T-helper 2 cell (primary cell): ENCODE measurements around the gene AP3B1.
"Not testable (repeated sequence)": the region's sequence is repeated elsewhere in the genome, so short reads cannot be mapped to it uniquely, and the experiment has no call there.

ENCODE experiments used
- DNase-seq, 5 experiments: peaks; one replicate each; pipeline versions ENCODE4 v3.0.0 to v3.0.0-alpha.2; 2012 to 2022

AP3B1 gene

DNA sequence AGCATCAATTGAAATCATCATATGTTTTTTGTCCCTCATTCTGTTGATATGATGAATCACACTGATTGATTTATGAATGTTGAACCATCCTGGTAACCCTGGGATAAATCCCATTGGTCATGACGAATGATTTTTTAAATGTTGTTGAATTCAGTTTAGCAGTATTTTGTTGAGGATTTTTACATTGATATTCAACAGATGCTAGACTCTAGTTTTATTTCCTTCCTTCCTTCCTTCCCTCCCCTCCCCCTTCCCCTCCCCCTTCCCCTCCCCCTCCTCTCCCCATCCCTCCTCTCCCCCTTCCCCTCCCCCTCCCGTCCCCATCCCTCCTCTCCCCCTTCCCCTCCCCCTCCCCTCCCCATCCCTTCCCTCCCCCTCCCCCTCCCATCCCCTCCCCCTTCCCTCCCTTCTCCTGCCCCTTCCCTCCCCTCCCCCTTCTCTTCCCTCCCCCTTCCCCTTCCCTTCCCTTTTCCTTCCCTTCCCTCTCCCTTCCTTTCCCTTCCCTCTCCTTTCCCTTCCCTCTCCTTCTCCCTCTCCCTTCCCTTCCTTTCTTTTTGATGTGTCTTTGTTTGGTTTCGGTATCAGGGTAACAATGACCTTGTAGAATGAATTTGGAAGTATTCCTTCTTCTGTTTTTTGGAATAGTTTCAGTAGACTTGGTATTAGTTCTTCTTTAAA is 142.8 kb downstream of the AP3B1 start:
- no peak for DNase-seq

DNA sequence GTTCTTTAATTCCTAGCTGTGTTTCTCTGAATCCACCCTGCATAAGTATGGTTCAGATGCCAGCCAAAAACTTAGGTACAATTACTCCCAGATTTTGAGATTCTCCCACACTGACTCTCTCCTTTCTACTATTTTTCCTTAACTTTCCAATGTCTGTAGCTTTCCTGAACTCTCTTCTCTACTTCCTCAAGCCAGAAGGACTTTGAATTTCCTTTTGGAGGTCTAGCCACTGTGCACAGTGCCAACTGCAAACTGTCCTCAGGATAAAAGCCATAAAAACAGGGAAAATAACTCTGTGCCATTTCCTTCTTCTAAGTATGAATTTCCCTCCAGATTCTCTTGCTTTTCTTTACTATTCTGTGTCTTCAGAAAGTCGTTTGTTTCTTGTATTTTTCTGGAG is 157.2 kb downstream of the AP3B1 start:
- no peak for DNase-seq

DNA sequence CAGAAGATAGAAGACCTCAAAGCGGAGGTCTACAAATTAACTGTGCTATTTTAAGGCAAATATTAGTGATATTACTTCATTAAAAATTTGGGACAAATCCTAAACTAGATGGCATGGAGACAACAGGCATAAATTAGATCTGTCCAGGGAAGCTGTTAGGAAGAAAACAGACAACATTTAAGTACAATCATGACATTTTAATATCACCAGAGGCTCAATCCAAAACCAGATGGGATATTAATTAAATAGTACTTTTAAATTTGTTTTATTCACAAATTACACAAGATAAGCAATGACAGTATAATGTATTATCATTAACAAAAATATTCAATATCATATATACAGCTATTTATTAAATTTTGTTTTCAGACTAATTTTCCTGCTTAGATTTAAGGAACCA is 161.1 kb downstream of the AP3B1 start:
- DNase-seq = no peak

DNA sequence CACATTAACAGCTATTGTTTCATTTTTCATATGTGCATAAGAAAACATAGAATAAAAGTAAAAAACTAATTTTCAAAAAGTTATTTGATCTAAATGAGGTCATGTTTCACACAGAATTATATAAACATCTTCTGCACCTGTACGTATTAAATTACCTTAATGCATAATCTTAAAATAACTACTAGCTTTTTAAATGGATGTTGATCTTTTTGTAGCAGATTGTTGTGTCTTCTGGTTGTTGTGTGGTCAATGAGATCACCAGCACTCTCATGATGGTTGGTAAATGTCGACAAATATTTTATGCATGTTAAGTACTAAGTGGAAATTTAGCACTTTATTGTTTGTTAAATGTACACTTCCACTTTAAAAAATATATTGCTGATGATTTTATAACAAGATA is 162.0 kb downstream of the AP3B1 start:
- DNase-seq = no peak

DNA sequence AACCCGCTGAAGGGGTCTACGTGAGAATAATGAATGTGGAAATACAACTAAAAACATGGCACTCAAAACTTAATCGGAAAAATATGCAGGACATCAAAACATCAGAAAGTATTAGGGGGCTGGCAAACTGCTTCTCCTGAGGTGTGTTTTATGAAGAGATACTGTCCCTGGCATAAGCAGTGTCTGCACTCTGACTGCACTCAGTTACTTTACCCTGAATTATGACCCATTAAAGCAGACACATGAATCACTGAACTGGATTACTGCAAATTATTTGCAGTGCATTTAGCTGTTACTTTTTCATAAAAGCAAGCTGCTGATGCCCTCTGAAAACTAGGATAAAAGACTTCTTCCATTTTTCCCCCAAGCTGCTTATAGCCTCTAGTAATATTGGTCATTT is 164.9 kb downstream of the AP3B1 start:
- DNase-seq = no peak

DNA sequence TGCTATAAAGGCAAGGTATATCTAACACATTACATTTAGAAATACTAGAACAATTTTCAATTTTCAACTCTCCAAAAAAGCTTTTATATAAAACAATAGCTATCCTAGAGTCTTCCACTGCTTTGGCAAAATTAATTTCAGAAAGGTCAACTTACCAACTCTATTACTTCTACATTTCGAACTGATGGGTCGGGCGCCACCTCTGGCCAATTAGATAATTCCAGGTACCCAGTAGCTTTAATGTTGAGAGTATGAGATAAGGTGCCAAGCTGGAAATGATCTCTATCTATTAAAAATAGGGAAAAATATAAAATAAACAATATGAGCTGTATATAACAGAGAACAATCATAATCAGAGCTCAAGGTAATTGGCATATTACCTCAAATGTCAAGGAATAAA is 166.6 kb downstream of the AP3B1 start:
- DNase-seq = no peak

DNA sequence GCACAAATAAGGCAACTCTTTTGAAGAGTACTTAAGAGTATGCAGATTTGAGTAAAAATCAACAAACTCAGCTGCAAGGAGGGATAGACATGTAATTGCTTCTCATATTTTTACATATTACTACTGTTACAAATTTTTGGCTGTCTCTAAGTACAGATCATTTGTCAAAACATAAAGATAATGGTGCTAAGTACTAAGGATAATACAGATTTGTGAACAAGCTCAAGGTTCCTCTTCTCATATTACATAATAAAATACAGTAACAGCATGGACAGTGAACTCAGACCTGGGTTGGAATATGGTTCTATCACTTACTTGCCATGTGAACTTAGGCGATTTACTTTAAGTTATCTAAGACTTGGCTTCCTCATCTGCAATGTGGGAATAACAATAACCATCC is 168.0 kb downstream of the AP3B1 start:
- DNase-seq = no peak

DNA sequence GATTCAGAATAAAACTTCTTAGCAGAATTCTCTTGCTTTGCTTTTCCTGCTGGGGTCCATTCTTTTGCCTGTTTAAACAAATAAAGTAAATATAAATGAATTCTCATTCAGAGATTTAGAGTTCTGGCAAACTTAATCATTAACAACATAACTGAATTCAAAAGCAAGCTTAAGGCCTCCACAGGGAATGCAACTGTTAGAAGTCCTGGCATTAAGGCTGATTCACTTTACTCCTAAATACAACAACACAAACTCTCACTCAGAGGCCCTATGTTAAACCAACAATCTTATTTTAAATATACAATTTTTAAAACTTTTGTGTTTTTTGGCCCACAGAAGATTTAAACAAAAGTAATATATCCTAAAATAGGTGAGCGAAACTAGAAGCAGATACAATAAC is 178.3 kb downstream of the AP3B1 start:
- no peak for DNase-seq

DNA sequence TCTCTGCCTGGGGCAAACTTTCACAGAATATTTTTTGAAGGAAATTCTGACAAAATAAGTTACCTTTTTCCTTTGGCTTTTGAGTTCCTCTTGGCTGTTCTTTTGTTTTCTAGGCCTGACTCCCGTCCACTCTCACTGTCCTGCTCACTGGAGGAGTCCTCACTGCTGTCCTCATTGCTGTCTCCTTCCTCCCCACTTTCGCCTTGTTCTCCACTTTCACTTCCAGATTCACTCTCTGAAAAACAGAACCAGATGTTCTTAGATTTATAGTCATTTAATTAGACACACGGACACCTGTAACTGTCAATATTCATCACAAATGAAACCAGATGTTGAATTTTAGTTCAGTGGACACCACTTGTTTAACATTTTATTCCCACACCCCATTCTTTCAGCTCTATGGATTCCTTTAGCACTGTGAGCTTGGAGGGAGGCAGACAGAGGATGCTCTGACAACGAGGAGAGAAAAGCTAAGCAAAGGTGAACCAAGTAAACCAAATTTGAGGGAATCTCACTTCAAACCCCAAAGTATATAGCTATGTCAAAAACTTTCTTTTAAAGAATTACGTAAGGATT is 180.7 kb downstream of the AP3B1 start:
- no peak for DNase-seq

DNA sequence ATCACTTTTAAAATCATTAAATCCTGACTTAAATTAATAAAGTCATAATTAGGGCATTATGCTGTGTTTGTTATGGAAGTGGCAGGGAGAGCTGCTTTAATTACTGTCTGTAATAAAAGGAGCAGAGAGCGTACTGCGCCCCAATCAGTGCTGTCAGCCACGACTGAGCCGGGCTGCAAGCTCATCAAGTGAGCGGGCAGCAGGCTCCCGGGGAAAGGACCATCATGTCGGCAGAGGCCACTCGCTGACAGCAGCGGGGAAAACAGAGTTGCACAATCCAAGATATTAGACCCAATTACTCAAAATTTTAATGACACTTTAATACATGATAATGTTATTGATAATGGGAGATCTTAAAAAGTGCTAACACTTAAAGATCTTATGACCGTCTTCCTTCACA is 181.6 kb downstream of the AP3B1 start:
- DNase-seq = no peak

DNA sequence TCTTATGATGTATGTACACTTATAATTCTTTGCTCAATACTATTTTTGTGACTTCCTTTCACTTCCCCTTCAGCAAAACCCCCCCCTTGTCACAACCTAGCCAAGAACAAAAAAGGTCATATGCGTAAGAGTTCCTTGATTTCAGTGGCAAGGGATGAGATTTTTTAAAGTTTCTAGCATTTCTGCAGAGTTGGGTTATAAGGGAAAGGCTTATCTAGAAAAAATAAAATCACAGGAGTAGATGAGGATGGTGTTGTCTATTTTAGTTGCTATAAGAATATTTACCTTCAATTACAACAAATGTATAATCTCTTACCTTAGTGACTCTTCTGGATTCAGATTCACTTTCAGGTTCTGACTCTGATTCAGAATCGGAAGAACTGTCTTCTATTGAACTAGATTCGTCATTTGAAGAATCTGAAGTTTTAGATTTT is 184.6 kb downstream of the AP3B1 start:
- DNase-seq = no peak

DNA sequence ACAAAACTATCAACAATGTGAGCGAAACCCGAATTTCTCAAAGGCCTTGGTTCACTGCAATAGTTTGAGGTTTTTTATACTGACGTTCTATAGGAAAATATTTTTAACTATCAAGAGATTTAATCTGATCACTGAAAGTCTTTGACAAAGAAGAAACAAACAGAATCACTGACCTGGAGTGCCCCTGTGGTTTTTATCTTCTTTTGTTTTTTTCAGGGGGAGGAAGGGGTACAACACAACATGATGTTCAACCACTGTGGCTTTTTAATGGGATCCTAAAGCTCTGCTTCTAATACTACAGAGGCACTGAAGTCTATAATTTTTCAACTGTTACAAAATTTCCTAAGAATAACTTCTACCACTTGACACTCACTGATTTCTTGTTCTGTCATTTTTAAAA is 185.9 kb downstream of the AP3B1 start:
- peak in 1 of 5 experiments; percentile 20 for DNase-seq

DNA sequence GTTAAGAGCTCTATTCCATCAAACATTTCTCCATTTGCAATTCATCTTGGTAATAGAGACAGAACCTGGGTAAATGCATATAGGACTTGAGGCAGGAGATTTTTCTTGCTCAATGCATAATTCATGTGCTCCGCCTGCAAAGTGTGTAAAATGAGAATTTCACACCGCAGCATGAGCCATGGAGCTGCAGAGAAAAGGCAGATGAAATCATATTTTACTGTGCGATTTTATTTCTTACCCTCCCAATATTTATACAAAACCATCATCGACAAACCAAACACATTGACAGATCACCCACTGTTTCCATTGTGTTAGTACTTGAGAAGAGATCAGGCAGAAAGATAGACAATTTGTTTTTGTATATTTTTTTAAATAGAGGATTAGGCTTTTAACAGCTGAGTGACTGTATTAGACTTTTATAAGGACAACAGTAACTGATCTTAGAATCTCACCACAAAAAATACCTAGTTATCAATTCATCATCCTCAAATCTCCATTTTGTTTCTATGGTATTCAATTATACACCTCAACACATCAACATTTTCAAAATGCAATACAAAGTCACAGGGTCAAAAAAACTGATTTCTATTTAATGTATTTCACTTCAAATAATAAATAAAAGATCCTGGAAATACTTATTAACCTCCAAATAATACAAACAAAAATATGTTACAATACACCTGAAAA is 191.1 kb downstream of the AP3B1 start:
- no peak for DNase-seq

DNA sequence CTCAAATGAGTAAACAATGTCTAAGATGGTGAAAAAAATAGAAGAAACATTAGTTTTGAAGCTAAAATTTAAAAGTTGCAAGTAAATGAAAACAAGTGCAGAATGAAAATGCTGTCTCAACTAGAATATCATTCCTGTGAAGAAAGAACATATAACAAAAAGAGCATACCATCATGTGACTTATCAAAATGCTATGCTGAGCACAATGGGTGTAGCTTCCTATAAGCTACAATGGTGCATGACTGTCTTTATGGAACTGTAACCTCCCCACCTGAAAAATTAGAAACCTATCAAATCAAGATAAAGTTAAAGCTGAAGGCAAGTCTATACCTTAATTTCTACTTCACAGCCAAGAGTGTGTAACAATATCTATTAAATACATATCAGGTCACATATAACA is 192.0 kb downstream of the AP3B1 start:
- DNase-seq = no peak

DNA sequence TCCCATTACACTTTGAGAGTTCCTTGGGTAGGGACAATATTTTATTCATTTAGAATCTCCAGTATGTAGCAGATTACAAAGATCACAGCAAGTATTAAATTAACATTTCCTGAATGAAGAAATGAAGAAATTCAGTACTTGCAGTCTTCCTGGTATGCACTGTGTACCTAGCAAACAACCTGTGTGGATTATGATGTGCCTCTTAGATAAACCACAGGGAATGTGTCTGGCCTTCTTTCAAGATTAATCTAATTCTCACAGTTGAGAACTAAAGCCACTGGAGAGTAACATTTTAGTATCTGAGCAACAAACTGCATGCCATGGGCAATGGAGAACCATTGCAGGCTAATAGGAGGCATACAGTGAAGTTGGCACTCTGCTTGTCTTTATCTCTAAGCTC is 199.4 kb downstream of the AP3B1 start:
- no peak for DNase-seq

DNA sequence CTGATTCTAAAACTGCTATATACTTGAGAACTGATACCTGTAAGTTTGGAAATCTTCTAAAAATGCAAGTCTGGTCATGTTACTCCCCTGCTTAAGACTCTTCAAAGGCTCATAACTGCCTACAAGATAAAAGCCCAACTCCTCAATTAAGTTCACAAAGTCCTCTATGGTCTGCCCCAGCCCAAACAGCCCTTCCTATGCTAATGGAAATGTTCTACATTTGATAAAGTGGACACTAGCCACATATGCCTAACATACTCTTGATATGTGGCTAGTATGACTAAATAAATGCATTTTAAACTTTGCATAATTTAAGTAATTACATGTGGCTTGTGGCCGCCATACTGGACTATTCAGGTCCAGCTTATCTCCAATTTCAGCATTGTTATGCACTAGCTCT is 204.5 kb downstream of the AP3B1 start:
- no peak for DNase-seq

DNA sequence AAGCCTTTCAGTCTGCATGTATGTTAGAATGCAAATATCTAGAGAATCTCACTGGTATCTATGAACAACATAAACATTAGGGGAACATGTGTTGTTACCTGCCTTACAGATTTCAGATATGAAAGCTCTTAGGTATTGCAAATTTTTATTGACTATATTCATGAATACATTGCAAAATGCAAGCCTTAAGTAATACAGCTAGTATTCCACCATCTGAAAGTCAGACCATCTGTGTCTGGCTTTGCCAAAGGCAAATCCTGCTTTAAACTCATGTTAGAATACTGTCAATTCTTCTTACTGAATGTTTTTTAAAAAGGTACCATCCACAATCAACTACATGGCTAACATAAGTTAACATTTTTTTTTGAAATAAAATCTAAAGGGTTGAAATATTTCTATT is 215.6 kb downstream of the AP3B1 start:
- DNase-seq = no peak

DNA sequence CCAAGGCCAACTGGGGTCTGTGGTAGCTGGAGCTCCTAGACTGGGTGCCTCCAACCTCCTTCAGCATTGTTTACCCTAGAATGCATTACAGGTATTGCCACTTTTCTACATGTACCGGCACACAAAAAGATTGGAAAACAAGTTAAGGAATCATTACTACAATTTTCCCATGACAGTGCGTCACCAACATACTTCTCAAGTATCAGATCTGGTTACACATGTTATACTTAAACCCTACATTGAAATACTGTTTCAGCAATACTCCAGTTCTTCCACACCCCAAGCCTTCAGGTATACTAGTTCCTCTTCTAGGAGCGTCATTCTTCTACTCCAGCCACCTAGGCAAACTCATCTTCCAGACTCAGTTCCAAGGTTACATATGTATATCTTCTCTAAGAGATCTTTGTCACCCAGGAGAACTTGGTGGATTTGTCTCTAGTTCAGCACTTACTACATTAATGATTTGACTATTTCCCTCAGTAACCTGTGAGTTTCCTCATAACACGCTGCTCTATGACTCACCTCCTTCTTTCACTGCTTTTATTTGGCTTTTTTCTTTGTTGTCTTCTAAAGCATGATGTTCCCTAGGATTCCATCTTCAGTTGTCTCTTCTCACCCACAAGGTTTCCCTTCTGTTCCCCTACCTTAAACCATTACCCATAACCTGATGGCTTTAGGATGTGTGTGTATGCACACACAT is 217.0 kb downstream of the AP3B1 start:
- DNase-seq = no peak

DNA sequence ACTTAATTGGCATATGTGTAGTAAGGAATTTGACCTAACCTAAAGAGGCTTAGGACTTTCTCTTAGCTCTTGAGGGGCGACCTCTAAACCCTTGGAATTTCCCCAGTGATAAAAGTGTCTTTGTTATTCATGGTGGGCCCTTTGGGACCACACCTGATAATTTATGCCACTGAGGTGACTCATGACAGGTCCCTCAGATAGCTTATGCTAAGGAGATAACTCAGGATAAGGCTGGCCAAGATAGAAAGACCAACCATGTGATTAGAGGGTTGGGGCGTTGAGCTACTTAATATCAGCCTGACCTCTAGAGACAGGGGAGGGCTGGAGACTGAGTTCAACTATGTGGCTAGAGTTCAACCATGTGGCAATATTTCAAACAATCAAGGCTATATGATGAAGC is 218.1 kb downstream of the AP3B1 start:
- DNase-seq = no peak

DNA sequence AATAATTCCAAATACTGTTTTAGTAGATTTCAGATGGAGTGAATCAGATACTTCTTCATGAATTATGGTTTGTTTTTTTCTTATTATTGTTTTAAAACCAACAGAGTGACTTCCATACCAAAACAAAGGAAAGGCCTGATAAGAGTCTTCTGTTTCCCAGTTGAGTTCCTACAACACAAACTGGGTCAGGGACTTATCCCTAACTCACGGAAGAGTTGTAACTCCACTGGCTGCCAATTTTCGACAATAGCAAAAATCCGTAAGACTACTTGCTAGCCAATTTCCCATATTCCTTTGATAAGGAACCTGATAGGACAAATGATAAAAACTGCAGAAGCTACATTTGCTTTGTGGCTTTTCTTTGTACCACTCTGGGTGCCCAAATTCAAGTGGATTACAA is 219.2 kb downstream of the AP3B1 start:
- no peak for DNase-seq

DNA sequence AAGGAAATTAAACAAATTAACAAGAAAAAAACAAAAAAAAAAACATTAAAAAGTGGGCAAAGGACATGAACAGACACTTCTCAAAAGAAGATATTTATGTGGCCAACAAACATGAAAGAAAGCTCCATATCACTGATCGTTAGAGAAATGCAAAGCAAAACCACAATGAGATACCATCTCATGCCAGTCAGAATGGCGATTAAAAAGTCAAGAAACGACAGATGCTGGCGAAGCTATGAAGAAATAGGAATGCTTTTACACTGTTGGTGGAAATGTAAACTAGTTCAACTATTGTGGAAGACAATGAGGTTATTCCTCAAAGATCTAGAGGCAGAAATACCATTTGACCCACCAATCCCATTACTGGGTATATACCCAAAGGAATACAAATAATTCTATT is 223.8 kb downstream of the AP3B1 start:
- DNase-seq = peak in 1 of 5 experiments; percentile 58

DNA sequence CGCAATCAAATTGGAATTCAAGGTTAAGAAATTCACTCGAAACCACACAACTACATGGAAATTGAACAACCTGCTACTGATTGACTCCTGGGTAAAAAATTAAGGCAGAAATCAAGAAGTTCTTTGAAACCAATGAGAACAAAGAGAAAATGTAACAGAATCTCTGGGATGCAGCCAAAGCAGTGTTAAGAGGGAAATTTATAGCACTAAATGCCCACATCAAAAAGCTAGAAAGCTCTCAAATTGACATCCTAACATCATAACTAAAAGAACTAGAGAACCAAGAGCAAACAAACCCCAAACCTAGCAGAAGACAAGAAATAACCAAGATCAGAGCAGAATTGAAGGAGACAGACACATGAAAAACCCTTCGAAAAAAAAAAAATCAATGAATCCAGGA is 226.9 kb downstream of the AP3B1 start:
- DNase-seq = not testable (repeated sequence)

DNA sequence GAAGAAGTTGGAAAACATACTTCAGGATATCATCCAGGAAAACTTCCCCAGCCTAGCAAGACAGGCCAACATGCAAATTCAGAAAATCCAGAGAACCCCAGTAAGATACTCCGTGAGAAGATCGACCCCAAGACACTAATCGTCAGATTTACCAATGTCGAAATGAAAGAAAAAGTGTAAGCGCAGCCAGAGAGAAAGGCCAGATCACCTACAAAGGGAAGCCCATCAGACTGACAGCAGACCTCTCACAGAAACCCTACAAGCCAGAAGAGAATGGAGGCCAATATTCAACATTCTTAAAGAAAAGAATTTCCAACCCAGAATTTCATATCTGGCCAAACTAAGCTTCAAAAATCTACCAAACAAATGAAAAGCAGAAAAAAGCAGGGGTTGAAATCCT is 227.8 kb downstream of the AP3B1 start:
- DNase-seq = not testable (repeated sequence)

DNA sequence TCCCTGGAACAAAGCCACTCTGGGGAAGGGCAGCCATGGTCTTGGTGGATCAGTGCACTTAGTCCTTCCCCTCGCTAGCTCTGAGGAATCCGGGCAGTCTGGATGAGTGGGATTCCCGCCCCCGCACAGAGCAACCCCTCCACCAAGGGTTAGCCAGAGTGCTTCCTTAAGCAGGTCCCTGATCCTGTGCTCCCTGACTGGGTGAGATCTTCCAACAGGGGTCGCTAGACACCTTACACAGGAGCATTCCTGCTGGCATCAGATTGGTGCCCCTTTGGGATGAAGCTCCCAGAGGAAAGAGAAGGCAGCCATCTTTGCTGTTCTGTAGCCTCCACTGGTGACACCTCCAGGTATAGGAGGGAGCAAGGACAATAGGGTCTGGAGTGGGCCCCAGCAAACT is 228.8 kb downstream of the AP3B1 start:
- DNase-seq = no peak
